ENCODE results near the gene TRABD.

TRABD gene

DNA sequence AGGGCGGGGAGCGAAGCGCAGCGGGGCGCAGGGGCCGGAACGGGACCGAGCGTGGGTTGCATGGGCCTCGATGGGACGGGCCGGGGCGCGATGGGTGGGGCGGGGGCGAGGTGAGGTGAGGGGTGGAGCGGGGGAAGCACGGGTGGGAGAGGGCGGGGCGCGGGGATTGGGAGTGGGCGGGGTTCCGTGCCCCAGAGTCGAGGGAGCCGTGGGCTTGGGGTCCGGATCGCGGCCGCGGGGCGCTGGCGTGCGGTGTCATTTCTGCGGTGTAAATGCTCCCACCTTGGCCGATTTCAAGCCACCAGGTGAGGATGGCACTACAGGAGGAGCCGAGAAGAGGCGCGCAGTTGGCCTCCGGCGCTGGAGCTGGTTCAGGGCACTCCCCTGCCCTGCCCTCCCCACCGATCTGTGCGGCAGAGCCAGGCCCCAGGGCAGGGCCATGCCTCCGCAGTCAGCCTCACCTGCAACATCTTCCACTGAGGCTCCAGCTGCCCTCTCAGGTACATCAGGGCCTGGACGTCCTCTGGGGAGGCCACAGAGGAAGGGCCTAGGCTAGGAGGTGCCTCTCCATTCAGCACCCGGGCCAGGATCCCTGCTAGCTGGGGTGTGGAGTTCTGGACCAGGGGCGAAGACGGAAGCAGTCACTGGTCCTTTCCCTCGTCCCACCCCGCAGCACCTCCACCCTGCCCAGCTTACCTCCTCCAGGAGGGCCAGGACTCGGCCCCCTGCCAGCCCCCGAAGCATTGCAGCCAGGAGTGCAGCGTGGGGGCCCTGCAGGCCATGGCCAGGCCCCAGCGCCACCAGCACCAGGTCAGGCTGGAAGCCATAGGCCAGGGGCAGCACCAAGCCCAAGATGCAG lies 59.7 kb downstream of the TRABD start:
- no peak for DNase-seq

DNA sequence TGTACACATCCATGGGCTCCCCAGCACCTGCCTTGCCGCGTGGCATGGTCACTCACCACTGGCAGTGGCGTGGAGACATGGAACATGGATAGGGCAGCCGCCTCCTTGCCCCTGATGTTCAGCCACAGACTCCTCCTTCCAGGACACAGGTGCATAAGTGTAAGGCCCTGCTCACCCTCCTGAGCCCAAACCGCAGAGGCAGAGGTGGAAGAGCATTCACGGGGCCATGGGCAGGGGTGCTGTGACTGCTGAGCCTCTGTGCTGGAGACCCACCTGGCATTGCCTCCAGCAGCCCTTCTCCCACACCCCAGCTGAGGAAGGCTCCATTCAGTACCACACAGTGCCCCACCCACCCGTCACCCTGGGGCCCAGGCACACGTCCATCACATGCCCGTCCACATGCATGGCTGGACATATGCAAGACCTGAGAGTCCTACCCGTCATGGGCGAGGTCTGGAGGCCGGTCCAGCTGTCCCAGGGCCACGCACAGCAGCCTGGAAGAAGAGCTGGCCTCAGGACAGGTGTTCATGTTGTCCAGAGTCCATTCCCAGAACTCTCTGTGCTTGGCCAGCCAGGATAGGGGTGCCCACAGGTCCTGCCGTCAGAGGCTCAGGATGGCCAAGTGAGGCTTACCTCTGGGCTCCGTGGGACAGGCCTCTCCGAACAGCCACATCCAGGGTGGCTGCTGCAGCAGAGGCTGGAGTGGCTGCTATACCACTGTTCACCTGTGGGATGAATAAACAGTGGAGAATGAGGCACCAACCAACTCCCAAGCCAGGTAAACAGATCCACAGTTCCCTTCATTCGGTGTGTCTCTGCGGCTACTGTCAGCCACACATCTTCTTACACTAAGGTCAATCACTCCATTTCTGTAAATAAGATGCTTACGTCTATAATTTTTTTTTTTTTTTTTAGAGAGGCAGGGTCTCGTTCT lies 60.8 kb downstream of the TRABD start:
- no peak for DNase-seq

DNA sequence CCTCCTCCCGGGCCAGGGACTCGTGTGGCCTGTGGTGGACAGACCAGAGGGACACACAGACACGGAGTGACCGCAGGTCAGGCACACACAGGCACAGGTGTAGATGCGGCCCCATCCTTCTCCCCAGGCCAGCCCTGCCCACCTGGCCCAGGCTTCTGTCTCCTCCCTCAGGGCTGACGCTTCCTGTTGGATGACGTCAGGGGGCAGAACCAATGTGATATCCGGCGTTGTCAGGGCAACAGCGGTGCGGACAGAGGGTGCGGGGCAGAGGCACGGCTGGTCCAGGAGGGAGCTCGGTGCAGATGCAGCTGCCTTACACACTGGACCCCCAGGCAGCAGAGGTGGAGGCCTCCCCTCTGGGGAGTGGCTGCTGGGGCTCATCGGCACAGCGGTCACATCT lies 62.0 kb downstream of the TRABD start:
- DNase-seq: no peak

- no peak for DNase-seq
Measured at GRCh38 chr22:50248196-50249081, 62.7 kb downstream of the TRABD start.
